Activated CD4-positive, alpha-beta T cell treated with anti-CD3 and anti-CD28 coated beads for 1 hour (primary cell): ENCODE measurements around the gene PLEKHA5.

Experiments
- DNase-seq: peaks from one replicate; pipeline ENCODE4 v3.0.0-alpha.2; 2020

The PLEKHA5 gene

DNA sequence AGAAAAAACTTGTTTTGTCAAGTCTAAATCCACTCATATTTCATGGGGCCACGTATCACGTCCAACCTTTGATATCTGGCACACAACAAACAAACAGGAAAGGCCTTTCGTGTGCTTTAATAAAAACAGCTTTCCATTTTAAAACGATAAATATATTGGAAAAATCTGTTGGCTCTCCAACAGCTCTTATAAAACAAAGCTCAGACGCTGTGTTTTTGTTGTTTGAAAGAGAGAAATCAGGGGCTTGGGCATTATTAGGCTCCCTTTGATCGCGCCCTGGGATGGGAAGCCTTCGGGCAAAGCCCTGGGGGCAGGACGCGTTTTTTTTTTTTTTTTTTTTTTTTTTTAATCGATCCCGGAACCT, 429 bp upstream of the PLEKHA5 start:
- no peak for DNase-seq

DNA sequence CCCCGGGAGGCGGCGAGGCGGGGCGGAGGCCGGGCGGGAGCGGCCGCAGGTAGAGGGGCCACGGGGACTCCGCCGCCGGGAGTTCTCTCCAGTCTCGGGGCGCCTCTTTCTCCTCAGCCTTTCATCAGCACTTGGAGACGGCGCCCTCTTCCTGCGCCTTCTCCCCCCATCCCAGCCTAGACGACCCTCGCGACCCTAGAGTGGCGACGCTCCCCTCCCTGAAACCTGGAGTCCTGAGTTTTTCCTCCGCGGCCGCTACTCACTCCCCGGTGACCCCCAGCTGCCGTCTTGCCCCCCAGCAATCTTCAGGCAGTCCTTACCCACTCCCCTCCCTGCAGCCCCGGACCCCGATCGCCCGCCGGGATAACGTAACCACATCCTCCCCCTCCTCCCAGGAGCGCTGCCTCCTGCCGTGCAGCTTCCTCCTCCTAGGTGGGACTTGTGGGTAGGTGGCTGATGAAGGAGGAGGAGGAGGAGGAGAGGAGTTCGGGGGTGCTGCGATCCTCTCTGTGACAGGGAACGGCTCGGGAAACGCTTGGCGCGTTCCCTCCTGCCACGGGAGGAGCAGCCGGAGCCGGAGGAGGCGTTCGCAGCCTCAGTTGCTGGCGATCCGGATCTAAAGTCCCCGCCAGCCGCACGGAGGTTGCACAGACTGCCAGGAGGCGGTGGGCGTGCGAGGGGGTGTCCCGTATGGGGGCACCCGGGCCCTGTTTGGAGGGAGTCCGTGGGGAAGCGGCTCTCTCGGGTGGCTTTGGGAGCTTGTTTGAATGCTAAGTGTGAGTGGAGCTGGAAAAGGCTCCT, 891 bp downstream of the PLEKHA5 start:
- DNase-seq = no peak

- DNase-seq = no peak
Measured at GRCh38 chr12:19131025-19131444, 1.5 kb downstream of the PLEKHA5 start.

- no peak for DNase-seq
Measured at GRCh38 chr12:19138551-19138950, 9.0 kb downstream of the PLEKHA5 start.

- DNase-seq = no peak
Measured at GRCh38 chr12:19138956-19139355, 9.4 kb downstream of the PLEKHA5 start.

DNA sequence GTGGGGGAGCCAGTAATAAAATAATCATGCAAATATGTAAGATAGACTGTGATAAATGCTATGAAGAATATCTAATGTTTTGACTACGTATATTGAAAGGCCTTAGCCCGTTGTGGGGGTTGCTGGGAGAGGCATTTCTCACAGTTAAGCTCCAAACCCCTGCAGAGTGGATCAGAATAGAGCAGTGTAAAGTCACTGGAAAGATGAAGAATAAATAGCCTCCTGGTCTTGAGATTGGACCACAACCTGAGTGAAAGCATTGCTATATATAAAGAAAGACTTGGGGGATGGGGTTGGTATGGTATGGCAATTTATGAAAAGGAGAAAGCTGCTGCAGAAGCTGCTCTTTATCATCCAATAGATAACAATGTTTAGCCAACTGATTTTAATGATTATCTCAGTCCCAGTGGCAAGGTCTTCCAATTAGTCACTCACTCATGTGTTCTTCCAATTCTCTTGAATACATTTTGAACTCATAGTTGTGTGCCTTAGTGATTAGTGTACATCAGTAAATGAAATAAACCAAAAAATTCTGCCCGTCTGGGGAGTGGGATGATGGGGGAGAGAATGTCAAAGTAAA, 10.2 kb downstream of the PLEKHA5 start:
- DNase-seq = no peak

DNA sequence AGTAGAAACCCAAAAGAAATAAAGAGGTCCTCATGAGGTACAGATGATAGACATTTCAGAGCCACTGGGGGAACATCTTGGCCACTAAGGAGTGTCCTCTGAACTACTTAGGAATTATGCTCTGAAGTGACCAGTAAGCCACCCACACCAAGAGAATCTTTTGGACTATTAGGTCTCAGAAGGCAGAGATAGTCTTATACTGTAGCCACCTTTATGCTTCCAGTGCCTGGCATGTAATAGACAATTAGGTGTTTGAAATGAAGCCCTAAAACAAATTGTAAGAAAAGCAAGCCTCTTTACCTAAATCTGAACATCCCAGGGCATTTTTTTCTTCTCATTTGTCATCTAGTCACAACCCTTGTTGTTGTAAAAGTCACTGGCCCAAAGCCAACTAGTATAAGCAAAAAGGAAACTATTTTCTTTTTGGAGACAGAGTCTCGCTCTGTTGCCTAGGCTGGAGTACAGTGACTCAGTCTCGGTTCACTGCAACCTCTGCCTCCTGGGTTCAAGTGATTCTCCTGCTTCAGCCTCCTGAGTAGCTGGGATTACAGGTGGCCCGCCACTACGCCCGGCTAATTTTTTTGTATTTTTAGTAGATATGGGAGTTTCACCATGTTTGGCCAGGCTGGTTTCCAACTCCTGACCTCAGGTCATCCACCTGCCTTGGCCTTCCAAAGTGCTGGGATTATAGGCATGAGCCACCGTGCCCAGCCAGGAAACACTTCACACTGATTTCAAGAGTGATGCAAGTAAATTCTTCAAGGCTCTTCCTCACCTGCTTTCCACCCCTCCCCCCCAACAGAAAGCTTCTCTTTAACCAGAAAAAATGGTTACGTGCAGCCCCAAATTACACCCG, 11.1 kb downstream of the PLEKHA5 start:
- DNase-seq = no peak

GRCh38 chr12:19142499-19142898, 13.0 kb downstream of the PLEKHA5 start:
- no peak for DNase-seq

- DNase-seq = no peak
Measured at GRCh38 chr12:19144287-19144686, 14.8 kb downstream of the PLEKHA5 start.

DNA sequence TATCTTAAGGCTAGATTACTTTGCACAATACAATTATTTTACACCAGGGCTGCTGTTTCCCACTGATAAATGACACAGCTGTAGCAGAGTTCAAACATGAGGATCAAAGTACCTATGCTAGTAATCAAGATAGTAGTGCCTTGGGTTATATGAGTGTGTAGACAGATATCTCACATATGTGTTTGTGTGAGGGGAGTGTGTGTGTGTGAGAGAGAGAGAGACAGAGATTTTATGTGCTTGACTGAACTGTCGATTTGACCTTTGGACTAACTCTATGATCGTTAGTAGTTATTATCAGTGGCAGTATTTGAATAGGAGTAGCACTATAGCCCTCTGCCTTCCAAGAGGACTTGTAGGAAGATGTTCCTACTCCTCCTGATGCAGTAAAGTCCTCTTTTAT, 15.5 kb downstream of the PLEKHA5 start:
- DNase-seq = no peak

DNA sequence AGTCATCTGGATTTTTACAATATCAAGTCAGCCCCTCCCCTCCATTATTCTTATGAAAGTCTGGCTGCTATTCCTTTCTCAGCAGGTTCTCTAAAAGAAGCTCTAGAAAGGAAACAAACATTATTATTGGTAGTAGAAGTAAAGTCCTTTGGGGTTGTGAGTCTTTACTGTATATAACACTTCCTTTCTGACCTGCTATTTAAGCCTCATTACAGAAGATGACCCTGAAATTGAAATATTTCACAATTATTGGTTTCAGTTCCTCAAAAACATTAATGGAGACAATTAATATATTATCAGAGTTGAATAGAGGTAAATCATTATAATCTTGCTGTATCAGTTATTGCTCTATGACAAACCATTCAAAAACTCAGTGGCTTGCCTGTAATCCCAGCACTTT, 19.3 kb downstream of the PLEKHA5 start:
- DNase-seq = no peak

DNA sequence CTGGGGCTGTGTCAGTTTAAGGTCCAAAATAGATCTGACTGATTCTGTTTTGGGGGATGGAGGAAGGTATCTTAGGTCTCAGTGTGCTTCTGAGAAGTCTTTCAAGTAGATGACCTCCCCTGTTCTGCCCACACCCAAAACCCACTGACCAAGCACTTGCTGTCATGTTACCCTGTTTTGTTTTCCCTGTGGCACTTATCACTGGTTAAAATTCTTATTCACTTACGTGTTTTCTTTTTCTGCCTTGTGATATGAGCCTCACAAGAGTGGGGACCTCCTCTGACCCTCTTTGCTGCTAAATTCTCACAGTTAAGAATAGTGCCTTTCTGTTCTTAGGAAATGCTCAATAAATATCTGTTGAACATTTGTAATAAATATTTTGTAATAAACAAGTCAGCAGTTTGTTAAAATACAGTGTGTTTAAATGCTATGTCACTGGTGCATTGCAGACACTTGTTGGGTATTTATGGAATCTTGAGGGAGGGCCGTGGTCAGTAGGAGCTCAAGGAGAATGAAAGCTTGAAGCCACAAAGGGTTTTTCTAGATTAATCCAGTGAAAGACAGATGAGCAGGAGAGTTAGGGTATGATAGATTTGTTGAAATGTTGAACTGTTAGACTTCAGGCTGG, 20.9 kb downstream of the PLEKHA5 start:
- no peak for DNase-seq

GRCh38 chr12:19151298-19151697, 21.8 kb downstream of the PLEKHA5 start:
- DNase-seq = no peak

DNA sequence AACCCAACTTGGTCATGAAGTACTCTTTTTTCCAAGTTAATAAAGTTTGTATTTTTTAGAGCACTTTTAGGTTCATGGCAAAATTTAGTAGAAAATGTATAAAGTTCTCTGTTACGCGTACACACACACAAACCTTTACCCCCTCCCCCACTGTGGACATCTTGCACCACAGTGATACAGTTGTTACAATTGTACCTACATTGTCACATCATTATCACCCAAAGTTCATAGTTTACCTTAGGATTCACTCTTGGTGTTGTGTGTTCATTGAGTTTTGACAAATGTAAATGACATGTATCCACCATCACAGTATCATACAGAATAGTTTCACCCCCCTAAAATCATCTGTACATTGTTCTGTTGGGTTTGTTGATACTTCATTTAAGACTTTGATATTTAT, 23.9 kb downstream of the PLEKHA5 start:
- DNase-seq = no peak

DNA sequence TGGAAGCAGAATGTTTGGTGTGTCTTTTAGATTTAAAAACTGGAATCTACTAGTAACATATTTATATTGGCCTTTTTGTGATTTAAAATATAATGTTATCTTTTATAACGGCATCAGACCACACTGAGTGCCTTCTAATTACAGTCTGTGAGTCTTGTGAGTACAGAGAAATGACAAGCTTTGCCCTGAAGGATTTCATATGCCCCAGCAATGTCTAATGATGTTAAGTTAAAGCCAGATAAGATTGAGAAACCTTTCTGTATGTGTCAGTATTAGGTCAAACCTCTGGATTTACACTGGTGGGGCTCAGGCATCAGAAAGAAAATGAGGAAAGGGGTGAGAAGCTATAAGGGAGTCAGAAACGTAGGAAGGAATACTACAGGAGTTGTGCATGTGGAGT, 25.2 kb downstream of the PLEKHA5 start:
- DNase-seq = no peak

- DNase-seq = no peak
Measured at GRCh38 chr12:19155981-19156734, 26.6 kb downstream of the PLEKHA5 start.

GRCh38 chr12:19158923-19159322, 29.4 kb downstream of the PLEKHA5 start:
- no peak for DNase-seq

- DNase-seq = no peak
Measured at GRCh38 chr12:19161216-19161615, 31.7 kb downstream of the PLEKHA5 start.

GRCh38 chr12:19165451-19165850, 35.9 kb downstream of the PLEKHA5 start:
- no peak for DNase-seq

GRCh38 chr12:19166387-19166786, 36.9 kb downstream of the PLEKHA5 start:
- DNase-seq = no peak

DNA sequence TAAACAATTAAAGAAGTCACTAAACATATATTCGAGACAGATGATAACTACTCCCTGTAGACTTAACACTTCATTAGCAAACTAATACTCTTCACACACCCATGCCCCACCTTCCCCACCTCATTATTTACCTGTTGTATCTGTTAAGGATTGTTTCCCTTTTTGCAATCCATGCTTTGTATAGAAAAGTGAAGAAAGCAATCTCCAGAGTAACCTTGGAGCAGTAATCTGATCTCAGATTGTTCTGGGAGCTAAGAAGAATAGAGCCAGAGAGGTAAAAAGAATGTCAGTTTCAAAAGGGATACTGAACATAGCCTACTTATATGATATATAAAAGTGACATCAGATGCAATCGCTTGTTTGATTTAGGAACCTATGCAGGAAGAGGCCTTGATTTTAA, 37.4 kb downstream of the PLEKHA5 start:
- no peak for DNase-seq

DNA sequence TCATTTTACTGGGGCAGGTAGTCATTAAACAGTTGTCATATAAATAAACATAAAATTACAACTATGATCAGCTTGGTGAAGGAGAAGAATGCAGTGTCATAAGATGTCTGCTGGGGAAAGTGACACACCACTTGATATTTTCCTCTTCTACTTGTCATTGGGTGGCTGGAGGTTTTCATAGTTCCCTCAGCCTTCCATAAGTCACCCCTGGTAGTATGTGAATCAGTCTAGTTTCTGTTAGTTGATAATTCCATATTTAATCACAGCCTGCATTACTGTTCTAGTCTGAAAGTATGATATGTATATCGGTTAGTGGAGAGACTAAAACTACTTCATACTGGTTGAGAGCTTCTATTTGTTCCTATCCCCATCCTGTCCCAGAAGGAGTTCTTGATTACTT, 38.2 kb downstream of the PLEKHA5 start:
- DNase-seq = no peak

DNA sequence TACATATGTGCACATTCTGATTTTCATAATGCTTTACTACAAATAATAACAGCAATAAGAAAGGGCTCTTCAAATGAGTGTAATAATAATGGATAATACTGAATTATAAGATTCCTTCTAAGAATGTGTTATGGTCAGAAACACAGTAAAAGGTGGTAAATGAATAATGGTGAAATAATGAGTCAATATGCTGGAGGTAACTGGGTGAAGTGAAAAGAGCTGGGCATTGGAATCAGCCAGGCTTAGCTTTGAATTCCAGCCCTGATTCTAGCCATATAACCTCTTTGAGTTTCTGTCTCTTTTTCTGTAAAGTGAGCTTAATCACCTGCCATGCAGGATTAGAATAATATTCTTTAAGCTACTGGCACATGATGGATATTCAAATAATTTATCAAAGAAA, 39.1 kb downstream of the PLEKHA5 start:
- no peak for DNase-seq
